Measurements from ENCODE around the gene CHST3. TPM values are rescaled to one million over a fixed set of nuclear protein-coding genes. Genes with fewer than 3 reads are reported as not detected.

CHST3 gene
- total RNA-seq, 1 experiment from 2014 or later, result 6.1 TPM

GRCh38 chr10:71959526-71959925 lies 4.7 kb upstream of the CHST3 start:
- Mint-ChIP-seq H3K36me3 (ENCODE audit: insufficient read depth in 1 of 3, low read depth in 3 of 3) (peaks cover 12 to 14% (median 12%) of the 10 kb centered on the region in 3 experiments), H3K27me3 (ENCODE audit: low read depth) (peaks cover 36% of the 10 kb centered on the region)

More at GRCh38 chr10:71959526-71959925, 4.7 kb upstream of the CHST3 start:
- no peaks in the 10 kb centered on the region for H3K79me1 ChIP-seq (ENCODE audit: insufficient read depth, low read depth, low read length, poor library complexity, severe bottlenecking)
- no CpG with 5 or more reads among the region's 3 CpGs for WGBS (ENCODE audit: extremely low coverage, insufficient read length, low lambda C conversion rate)
- Mint-ChIP-seq H3K4me3 (no peak overlapping the region), H3K27ac (no peak overlapping the region), H3K4me1 (peaks cover 5 to 14% of the 10 kb centered on the region in 2 experiments; a peak in 3 of 4 replicates), H3K9me3 (peaks cover 13 to 15% of the 10 kb centered on the region in 2 experiments)
- H3K14ac ChIP-seq (ENCODE audit: insufficient read depth, low read length), result no peak overlapping the region
- H4K91ac ChIP-seq (ENCODE audit: insufficient read length, low read depth, low read length), result no peak overlapping the region
- H2BK120ac ChIP-seq (ENCODE audit: low read depth, low read length, poor library complexity, severe bottlenecking), result no peak overlapping the region
- no peak overlapping the region for H3K18ac ChIP-seq (ENCODE audit: insufficient read length, low read depth, low read length)
- H4K5ac ChIP-seq (ENCODE audit: insufficient read length, low read depth, low read length), result no peak overlapping the region
- no peak overlapping the region for H3K9ac ChIP-seq (ENCODE audit: extremely low read depth, insufficient read length, low read length)
- peaks cover 13% of the 10 kb centered on the region for H3K9me3 ChIP-seq (ENCODE audit: control insufficient read depth, low read depth, low read length)
- H2AK5ac ChIP-seq (ENCODE audit: insufficient read length, low read length), result no peak overlapping the region
- H2BK5ac ChIP-seq (ENCODE audit: insufficient read length, low read length), result no peak overlapping the region
- no peak overlapping the region for H3K4me2 ChIP-seq (ENCODE audit: insufficient read depth, insufficient read length, low read length)
- no peak overlapping the region for H2BK12ac ChIP-seq (ENCODE audit: insufficient read length, low read depth, low read length)
- no peak overlapping the region for H2AFZ ChIP-seq (ENCODE audit: low read length)
- TF ChIP-seq, protein P1, sequence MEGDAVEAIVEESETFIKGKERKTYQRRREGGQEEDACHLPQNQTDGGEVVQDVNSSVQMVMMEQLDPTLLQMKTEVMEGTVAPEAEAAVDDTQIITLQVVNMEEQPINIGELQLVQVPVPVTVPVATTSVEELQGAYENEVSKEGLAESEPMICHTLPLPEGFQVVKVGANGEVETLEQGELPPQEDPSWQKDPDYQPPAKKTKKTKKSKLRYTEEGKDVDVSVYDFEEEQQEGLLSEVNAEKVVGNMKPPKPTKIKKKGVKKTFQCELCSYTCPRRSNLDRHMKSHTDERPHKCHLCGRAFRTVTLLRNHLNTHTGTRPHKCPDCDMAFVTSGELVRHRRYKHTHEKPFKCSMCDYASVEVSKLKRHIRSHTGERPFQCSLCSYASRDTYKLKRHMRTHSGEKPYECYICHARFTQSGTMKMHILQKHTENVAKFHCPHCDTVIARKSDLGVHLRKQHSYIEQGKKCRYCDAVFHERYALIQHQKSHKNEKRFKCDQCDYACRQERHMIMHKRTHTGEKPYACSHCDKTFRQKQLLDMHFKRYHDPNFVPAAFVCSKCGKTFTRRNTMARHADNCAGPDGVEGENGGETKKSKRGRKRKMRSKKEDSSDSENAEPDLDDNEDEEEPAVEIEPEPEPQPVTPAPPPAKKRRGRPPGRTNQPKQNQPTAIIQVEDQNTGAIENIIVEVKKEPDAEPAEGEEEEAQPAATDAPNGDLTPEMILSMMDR (conservative IDR thresholded peaks at IDR 0.05), result no peak
- no peaks in the 10 kb centered on the region for H3K79me2 ChIP-seq (ENCODE audit: insufficient read depth, low read length)
- no peak overlapping the region for H3K23ac ChIP-seq (ENCODE audit: insufficient read length, low read depth, low read length)
- H3T11ph ChIP-seq (ENCODE audit: low read length), result no peak overlapping the region
- no peaks in the 10 kb centered on the region for H3K4me1 ChIP-seq (ENCODE audit: insufficient read depth, low read length)
- H2BK20ac ChIP-seq (ENCODE audit: low read depth, low read length, poor library complexity, severe bottlenecking), result no peak overlapping the region
- H2BK15ac ChIP-seq (ENCODE audit: low read depth, low read length), result no peak overlapping the region
- H3K23me2 ChIP-seq (ENCODE audit: insufficient read length, low read depth, low read length, poor library complexity, severe bottlenecking), result peaks cover 6% of the 10 kb centered on the region
- no peaks in the 10 kb centered on the region for H4K20me1 ChIP-seq (ENCODE audit: control insufficient read depth, insufficient read depth, insufficient read length)
- H3K4ac ChIP-seq (ENCODE audit: low read depth, low read length), result no peak overlapping the region
- no peak for DNase-seq
- H4K8ac ChIP-seq (replicated peaks; ENCODE audit: insufficient read length, low read depth, low read length), result no peak overlapping the region
- no peak overlapping the region for H3K56ac ChIP-seq (ENCODE audit: insufficient read length, low read depth, low read length)
- H3K27ac ChIP-seq (ENCODE audit: insufficient read length, low read depth, low read length), result no peak overlapping the region
- no peaks in the 10 kb centered on the region; the same call in 1 of the 2 replicates for H3K27me3 ChIP-seq (ENCODE audit: insufficient read depth, low read length)

Data from H9 (cell line).